Measurements from ENCODE around the gene ARSI.

GRCh38 chr5:150262502-150262901 is 40.2 kb downstream of the ARSI start:
- no peak for TF ChIP-seq EZH2 (IDR thresholded peaks at IDR 0.05; ENCODE audit: borderline replicate concordance, low read length)
- TF ChIP-seq CTCF (conservative IDR thresholded peaks at IDR 0.05 in 1 of 2, IDR thresholded peaks at IDR 0.05 in 1 of 2; ENCODE audit: extremely low read depth in 1 of 2, insufficient read depth in 1 of 2, low read depth in 1 of 2, low read length in 2 of 2) = no peak

Measured in mammary epithelial cell (primary cell).